GM19043 (cell line): ENCODE data around the gene MRC2.
"Not testable (repeated sequence)": the region's sequence is repeated elsewhere in the genome, so short reads cannot be mapped to it uniquely, and the experiment has no call there.

Experiments used
- ATAC-seq: cut with Tn5 transposase; IDR thresholded peaks from one replicate; pipeline ENCODE4 v1.9.1; 2021; ENCODE audit warnings: low read depth; ENCODE audit not compliant: unreplicated experiment

The MRC2 gene

DNA sequence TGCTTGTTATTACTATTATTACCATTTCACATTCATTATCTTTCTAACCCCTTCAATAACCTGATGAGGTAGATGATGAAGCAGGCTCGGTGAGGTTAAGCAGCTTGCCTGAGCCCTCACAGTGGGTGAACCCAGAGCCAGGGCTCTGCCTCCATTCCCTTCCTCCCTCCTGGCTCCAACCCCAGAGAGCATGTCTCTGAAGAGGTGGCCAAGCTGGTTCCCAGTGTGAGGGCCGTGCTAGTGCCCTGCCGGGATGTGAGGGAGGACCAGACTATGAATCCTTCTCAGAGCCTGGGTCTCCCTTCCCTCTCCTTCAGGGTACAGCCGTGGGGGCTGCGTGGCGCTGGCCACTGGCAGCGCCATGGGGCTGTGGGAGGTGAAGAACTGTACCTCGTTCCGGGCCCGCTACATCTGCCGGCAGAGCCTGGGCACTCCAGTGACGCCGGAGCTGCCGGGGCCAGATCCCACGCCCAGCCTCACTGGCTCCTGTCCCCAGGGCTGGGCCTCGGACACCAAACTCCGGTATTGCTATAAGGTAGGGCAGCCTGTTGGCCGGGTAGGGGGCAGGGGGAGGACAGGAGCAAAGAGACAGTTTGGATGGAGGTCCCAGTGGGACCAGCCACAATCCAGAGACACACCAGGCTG lies 49.6 kb downstream of the MRC2 start:
- ATAC-seq = no peak

DNA sequence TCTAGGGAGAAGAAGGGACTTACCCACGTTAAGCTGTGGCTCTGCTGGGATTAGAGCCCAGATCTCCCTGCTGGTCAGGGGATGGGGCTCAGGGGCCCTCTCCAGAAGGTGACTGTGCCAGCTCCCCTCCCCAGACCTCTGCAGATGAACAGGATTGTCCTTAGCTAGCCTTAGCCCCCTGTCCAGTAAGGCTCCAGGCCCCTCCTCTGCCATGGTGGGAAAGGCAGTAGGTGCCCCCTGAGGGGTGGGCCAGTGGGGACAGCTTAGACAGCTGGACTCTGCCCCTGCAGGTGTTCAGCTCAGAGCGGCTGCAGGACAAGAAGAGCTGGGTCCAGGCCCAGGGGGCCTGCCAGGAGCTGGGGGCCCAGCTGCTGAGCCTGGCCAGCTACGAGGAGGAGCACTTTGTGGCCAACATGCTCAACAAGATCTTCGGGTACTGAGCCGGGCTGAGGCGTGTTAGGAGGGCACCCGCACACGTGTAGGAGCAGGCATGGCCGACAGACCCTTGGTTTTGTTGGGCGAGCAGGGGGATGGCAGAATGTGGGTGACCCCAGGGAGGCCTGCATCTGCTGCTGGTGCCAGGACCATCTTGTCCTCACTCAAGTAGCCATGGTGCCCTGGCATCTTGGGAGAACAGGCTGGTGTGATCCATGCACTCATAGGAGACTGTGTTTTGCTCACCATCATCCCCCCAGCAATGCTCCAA lies 50.9 kb downstream of the MRC2 start:
- ATAC-seq = no peak

DNA sequence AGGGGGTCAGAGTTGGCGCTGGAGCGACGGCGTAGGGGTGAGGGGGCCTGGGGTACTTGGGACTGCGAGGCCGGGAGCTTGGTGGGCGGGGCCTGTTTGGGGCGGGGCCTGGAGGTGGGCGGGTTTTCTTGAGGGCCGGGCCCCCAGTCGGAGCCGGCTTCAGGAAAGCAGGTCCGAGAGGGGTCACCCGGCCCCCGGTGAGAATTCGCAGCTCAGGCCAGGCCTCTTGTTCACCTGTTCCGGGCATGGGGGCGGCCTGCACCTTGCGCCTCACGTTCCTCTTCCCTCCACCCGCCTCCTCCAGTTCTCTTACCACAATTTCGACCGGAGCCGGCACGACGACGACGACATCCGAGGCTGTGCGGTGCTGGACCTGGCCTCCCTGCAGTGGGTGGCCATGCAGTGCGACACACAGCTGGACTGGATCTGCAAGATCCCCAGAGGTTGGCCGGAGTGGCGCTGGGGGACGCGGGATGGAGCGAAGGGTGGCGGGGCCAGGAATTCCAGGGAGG lies 52.5 kb downstream of the MRC2 start:
- no peak for ATAC-seq

DNA sequence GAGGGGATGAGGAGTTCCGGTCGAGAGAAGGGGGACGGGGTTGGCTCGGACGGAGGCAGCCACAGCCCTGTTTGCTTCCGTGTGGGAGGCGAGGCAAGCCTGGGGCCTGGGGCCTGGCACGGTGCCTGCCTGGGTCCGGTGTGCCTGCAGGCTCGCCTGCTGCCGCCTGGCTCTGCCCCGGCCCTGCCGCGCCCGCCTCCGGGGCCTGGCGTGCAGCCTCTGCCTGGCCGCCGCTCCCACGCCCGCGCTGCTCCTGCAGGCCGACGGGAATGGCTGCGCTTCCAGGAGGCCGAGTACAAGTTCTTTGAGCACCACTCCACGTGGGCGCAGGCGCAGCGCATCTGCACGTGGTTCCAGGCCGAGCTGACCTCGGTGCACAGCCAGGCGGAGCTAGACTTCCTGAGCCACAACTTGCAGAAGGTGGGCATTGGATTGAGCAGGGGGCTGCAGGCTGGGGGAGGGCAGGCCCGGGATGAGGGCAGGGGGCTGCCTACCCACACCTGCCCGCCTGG lies 53.1 kb downstream of the MRC2 start:
- ATAC-seq = no peak

DNA sequence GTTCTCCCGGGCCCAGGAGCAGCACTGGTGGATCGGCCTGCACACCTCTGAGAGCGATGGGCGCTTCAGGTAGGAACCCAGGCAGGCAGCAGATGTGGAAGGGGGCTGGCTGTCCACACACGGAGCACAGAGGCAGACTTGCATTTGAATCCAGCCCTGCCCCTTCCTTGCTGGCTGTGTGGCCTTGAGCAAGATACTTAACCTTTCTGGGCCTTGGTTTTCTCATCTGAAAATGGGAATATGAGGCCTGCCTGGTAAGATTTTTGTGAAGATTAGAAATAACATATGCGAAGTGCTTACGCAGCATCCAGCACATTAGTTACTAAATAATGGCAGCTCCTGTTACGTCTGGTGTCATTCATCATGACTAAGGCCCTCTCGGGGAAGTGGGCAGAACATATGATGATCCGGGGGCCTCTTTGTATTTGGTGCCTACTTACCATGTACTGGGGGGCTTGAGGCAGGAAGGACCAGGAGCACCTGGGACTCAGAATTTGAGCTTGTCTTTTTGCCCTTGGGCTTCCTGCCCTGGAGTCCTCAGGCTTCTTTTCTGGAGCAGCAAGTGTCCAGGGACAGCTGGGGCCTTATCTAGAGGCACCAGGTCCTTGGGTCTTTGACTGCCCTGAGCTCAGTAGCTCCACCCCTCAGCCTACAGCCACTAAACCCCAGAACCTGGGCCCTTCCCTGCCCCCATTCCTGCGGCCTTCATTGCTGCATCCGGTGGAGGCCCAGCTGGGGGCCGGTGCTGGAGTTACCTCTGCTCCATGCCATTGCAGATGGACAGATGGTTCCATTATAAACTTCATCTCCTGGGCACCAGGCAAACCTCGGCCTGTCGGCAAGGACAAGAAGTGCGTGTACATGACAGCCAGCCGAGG lies 53.8 kb downstream of the MRC2 start:
- ATAC-seq = no peak

DNA sequence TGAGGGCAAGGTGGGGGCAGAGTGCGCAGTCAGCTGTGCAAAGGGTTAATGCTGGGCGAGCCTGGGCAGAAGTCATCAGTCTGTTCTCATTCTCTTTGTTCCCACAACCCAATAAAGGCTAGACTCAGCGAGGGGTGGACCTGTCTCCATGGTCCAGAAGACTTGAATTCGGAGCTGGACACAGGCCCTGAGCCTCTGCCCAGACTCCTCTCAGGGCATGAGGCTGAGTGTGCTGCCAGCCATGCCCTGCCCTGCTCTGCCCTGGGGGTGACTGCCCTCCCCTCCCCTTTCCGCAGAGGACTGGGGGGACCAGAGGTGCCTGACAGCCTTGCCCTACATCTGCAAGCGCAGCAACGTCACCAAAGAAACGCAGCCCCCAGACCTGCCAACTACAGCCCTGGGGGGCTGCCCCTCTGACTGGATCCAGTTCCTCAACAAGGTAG lies 54.5 kb downstream of the MRC2 start:
- ATAC-seq = no peak

DNA sequence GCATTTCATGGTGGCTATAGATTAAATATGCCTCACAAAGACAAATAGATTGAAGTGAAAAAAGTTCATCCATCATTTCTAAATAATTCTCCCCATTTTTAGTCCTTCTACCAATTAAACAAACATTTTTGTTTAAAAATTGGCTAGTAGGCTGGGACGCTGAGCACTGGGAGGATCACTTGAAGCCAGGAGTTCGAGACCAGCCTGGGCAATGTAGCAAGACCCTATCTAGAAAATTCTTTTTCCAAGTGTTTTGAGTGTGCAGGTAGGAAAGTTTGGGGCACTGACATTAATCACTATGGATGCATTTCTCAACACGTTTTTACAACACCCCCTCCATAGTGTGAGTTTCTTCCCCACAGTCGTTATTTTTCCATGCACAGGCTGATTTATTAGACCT lies 56.7 kb downstream of the MRC2 start:
- ATAC-seq = no peak

DNA sequence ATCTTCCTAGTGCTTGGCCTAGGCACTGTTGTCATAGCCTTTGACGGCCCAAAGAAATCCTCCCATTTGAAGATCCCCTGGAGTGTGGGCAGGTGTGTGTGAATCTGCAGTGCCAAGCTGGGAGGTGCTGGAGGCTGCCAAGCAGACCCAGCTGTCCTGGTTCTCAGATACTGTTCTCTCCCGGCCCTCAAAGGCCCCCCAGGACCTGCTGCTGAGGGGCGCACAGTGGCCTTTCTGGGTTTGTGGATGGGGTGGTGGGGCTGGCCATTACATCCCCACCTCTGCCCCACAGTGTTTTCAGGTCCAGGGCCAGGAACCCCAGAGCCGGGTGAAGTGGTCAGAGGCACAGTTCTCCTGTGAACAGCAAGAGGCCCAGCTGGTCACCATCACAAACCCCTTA lies 60.5 kb downstream of the MRC2 start:
- ATAC-seq = no peak

DNA sequence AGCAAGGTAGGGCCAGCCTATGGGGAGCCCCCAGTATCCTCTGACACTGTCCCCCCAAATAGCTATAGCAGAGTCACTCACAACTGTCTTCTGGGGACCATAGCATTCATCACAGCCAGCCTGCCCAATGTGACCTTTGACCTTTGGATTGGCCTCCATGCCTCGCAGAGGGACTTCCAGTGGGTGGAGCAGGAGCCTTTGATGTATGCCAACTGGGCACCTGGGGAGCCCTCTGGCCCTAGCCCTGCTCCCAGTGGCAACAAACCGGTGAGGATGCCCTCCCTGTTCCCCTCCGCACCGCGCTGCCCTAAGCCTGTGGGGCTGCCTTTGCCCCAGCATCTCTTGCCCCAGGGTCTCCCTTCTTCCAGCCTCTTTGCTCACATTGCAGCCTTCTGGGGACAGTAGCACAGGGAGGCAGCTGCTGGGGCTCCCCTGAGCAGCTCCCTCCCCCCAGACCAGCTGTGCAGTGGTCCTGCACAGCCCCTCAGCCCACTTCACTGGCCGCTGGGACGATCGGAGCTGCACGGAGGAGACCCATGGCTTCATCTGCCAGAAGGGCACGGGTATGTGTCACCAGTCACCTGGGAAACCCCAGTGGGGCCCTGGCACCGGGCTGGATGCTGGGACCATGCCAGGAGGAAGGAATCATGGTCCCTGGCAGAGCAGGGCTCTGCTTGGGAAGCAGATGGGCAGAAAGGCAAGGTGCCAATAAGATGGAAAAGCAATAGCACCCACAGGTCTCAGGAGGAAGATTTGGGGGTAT lies 61.1 kb downstream of the MRC2 start:
- no peak for ATAC-seq

DNA sequence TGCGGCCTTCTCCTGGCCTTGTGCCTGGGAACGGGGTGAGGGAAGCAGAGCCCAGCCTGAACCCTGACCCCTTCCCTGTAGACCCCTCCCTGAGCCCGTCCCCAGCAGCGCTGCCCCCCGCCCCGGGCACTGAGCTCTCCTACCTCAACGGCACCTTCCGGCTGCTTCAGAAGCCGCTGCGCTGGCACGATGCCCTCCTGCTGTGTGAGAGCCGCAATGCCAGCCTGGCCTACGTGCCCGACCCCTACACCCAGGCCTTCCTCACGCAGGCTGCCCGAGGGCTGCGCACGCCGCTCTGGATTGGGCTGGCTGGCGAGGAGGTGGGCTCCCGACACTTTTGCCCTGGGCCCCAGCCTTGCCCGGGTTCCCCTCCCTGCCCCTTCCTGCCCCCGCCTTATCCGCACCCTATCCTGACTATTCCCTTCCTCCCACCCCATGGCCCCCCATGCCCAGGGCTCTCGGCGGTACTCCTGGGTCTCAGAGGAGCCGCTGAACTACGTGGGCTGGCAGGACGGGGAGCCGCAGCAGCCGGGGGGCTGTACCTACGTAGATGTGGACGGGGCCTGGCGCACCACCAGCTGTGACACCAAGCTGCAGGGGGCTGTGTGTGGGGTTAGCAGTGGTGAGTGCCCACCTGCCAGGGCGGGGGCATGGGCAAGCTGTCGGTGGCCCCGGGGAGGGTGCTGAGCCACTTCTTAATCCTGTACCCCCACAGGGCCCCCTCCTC lies 62.1 kb downstream of the MRC2 start:
- no peak for ATAC-seq

DNA sequence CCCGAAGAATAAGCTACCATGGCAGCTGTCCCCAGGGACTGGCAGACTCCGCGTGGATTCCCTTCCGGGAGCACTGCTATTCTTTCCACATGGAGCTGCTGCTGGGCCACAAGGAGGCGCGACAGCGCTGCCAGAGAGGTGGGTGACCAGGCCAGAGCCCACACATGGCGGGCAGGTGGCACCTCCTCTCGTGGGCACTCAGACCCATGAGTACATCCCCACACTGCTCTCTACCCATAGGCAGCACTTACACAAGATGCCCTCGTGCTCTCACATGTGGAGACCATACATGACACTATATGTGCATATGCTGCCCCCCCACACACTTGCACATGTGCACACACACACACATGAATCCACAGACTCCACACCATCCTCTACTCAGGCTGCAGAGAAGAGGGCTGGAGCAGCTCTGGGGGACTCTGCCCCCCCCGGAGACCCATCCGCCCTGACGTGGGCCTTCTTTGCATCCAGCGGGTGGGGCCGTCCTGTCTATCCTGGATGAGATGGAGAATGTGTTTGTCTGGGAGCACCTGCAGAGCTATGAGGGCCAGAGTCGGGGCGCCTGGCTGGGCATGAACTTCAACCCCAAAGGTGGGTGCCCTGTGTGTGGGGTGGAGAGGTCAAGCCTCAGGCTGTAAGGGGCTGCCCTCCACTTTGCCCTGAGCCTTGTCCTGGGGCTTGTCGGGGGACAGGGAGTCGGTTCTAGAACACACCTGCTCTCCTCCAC lies 62.9 kb downstream of the MRC2 start:
- ATAC-seq = no peak

DNA sequence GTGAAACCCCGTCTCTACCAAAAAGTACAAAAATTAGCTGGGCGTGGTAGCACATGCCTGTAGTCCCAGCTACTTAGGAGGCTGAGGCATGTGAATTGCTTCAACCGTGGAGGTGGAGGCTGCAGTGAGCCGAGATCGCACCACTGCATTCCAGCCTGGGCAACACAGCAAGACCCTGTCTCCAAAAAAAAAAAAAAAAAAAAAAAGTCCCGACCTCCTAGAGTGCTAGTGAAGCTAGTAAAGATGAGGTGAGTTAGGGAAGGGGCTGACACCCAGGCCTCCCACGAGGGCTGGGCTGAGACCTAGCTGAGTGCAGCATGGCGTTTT lies 64.1 kb downstream of the MRC2 start:
- ATAC-seq = not testable (repeated sequence)

DNA sequence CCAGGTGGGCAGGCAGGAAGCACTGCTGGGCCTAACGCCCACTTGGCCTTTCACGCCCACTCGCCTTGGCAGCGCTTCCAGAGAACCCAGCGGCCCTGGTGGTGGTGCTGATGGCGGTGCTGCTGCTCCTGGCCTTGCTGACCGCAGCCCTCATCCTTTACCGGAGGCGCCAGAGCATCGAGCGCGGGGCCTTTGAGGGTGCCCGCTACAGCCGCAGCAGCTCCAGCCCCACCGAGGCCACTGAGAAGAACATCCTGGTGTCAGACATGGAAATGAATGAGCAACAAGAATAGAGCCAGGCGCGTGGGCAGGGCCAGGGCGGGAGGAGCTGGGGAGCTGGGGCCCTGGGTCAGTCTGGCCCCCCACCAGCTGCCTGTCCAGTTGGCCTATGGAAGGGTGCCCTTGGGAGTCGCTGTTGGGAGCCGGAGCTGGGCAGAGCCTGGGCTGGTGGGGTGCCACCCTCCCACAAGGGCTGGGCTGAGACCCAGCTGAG lies 64.7 kb downstream of the MRC2 start:
- no peak for ATAC-seq

DNA sequence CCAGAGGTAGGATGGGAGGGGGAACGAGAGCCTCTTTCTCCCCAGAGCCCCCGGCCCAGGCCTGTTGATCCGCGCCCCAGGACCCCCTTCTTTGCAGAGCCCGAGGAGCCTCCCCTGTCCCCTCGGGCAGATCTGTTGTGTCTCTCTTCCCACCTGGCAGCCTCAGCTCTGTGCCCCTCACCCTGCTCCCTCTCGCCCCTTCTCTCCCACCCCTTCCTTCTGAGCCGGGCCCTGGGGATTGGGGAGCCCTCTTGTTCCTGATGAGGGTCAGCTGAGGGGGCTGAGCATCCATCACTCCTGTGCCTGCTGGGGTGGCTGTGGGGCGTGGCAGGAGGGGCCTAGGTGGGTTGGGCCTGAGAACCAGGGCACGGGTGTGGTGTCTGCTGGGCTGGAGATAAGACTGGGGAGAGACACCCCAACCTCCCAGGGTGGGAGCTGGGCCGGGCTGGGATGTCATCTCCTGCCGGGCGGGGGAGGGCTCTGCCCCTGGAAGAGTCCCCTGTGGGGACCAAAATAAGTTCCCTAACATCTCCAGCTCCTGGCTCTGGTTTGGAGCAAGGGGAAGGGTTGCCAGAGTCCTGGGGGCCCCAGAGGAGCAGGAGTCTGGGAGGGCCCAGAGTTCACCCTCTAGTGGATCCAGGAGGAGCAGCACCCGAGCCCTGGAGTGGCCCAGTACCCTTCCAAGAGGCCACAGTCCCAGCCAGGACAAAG lies 65.4 kb downstream of the MRC2 start:
- ATAC-seq = no peak

DNA sequence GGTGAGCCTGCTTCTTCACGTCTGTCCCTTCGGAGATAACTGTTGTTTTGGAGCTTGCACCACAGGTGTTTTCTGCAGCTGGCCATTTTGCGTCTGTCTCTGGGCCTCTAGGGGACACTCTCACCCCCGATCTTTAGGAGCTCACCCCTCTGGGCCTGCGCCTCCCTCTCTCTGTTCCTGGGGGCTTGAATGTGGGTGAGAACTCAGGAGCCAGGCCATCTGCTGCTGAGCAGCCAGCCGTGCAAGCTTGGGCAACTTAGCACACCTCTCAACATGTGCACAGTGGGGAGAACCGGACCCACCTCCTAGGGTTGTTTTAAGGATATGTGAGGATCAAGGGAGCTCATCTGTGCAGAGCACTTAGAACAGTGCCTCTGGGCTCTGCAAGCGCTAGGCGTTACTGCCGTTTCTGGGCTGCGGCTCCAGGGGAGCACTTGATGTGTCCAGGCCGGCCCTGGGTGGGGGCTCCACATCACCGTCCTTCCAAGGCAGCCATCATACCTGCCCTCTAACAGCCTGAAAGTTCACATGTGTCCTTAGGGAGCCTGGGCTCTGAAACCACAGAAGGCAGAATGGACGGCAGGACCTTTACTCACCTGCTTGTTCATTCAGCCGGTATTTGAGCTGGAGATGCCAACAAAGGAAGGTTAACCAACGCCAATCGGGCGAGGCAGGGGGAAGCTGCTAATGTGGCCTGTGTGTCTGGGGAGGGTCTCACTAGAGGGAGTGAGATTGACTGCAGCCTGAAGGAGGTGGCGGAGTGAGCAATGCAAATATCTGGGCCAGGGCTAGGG lies 66.3 kb downstream of the MRC2 start:
- no peak for ATAC-seq

DNA sequence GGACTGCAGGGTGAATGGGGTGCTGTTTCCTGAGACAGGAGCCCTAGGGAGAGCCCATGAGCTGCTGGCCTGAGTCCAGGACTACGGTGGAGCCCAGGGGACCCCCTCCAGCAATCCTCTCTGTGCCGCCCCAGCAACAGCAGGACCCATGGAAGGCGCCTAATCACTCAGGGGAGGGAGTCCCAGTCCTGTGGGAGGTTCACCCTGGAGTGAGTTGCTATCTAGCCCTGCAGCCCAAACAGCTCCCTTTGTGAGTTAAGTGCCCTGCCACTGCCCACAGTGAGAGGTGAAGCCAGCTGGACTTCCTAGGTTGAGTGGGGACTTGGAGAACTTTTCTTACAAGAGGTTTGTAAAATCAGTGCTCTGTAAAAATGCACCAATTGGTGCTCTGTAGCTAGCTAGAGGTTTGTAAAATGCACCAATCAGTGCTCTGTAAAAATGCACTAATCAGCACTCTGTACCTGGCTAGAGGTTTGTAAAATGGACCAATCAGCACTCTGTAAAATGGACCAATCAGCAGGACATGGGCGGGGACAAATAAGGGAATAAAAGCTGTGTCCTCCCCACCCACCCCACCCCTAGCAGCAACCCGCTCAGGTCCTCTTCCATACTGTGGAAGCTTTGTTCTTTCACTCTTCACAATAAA lies 67.7 kb downstream of the MRC2 start:
- not testable (repeated sequence) for ATAC-seq

DNA sequence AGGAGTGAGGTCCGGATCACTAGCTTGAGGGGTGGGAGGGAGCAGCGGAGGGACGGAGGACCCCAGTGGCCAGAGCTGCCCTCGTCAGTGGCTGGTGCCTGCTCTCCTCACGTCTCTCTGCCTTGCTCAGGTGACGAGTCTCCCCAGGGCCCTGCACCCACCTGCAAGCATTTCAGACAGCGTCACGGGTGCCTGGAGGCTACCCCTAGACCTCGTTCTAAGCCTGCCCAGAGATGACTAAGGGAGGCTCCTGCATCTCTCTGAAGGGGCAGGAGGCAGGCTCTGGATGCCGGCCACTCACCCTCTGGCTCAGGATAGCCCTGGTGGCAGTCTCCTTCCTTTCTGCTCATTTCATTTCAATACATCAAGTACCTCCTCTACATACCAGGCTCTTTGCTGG lies 68.8 kb downstream of the MRC2 start:
- no peak for ATAC-seq
